CD4-positive, alpha-beta T cell treated with Interleukin-12 subunit alpha and Interleukin-12 subunit beta, for 1 hour (primary cell): ENCODE measurements around the gene HEMGN.
"Not testable (repeated sequence)": the region's sequence is repeated elsewhere in the genome, so short reads cannot be mapped to it uniquely, and the experiment has no call there.

Experiments
- DNase-seq: peaks from one replicate; pipeline ENCODE4 v3.0.0-alpha.2; 2020

Gene HEMGN

DNA sequence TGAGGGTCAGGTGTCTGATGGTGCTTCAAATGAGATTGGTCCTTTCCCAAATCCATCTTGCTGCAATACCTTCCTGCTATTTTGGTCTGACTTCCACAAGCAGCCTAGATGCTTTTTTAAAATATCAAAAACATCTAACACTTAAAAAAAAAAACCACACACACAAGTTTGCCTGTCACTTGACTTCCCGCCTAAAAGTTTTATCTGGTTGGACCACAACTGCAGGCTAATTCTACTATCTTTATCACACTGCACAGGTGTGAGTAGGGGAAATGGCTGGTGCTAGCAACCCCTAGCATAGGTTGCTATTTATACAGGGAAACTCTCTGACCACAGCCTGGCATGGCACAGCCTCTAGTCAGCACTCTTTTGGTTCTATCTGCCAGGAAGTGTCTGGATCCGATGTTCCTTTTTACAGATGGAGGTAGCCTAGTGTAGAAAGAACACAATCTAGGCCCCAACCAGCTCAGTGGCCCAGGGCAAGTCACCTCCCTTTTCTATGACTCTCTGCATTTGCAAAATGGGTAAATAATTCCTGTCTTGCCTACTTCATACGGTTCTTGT, at the start of gene HEMGN:
Gene HEMGN, minus strand, starts transcription at position 92 of the 564 bp plus-strand sequence. Its CDS starts 36 bp downstream, at position 56.
- DNase-seq: peak; percentile 73

DNA sequence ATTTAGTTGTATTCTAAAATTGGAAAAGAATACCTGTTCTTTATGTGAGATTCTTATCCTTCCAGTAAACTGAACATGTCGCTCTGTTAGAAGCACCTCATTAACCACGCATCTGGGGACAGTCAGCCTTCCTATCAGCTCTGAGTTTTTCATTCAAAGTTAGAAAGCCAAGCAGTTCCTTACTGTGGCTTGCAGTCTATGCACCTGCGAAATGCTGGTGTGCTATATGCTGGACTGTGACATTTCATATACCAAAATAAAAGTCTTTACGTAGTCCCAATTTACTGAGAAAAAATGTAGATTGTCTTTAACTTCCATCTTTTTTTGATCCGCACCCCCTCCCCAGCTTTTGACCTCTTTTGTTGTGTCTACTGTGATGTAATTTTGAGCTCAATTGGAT, 49.5 kb upstream of the HEMGN start:
- DNase-seq: no peak

DNA sequence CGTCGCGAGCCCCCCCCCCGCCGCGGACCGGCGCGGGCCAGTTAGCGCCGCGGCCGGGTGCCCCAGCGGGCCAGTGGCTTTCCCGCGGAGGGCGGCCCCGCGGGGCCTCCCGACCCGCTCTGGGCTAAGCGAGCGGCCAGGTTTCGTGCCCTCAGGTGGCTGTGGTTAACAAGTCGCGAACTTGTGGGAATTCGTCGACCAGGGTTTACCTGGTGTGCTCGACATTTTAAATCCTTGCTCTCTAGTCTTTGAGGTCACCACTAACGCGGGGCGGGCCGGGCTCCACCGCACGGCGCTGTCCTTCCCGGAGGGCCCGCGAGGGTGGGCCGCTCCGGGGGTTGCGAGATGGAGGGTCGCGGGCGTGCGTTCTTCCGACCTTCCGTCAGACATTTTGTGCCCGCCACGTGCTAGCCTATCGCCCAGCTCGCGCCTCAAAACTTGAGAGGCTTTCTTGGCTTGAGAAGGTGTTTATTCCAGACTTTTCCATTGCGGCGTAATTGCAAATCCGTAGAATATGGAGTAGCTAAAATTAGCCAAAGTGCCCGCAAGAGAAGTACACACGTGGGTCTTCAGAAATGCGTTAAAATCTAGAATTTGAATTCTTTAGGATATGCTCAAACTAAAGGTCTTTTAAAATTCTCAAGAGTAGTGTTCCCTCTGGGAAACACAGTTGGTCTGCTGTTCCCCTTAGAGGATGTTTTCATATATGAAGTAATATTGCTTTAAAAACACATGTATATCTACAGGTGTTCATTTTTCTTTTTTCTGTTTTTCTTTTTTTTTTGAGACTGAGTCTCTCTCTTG, 47.3 kb upstream of the HEMGN start:
- DNase-seq: peak; percentile 64

- DNase-seq: peak; percentile 85
Observed at GRCh38 chr9:97984188-97985057, 46.5 kb upstream of the HEMGN start.

DNA sequence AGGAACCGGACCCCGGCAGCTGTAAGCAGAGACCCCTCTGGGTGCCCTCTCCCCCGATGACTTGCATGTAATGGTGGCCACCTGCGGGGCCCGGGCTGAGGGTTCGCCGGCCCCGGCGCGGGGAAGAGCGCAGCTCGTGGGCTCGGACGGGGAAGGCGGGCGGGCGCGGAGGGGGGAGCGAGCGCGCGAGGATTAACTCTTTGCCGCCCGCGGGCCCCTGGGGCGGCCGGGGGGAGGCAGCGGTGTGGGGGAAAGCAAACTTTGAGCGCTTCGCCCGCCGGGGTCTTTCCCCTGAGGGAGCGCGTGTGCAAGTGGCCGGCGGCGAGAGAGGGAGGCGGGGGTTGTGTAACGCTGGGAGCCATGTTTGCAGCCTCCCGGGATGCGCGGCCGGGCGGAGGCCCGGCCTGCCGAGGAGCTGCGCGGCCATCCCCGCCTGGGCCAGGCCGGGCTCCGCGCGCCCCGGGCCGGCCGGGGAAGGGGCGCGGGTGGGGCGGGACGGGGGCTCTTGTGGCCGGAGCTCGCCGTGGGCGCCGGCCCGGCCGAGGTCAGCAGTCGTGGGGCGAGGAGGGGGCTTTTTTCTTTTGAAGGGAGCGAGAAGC, 45.7 kb upstream of the HEMGN start:
- peak; percentile 71 for DNase-seq

DNA sequence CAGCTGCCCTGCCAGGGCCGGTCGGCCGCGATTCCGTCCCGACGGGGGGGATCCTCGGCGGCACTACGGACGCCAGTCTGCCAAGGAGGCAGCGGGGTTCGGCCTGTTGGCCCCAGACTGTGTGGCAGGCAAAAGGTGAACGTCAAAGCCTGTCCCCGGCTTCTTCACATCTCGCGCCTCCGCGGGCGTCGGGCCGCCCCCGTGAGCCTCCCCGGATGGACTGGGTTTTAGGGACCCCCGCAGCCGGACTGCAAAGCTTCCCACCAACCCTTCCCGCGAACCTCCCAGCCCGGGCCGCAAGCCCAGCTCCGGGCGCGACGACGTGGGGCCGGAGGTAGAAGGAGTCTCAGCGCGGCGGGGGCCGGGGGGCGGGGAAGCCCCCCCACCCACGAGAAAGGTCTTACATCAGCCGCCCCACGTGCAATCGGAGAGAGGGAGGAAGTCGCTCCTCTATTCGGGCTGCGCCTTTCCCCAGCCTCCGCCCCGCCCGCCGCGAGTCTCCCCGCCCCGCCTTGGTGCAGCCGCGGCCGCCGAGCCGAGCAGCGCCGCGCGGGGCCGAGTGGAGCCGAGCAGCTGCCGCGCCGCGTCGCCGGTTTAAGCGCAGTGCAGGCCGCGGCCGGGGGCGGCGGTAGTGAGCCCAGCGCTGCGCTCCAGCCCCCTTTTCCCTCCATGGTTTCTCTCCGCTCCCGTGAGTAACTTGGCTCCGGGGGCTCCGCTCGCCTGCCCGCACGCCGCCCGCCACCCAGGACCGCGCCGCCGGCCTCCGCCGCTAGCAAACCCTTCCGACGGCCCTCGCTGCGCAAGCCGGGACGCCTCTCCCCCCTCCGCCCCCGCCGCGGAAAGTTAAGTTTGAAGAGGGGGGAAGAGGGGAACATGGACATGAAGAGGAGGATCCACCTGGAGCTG, 45.0 kb upstream of the HEMGN start, which contains the start of gene ANP32B:
Gene ANP32B, plus strand, starts transcription at position 659 of the 906 bp plus-strand sequence. Its CDS starts 215 bp downstream, at position 874.
- DNase-seq: peak; percentile 96

DNA sequence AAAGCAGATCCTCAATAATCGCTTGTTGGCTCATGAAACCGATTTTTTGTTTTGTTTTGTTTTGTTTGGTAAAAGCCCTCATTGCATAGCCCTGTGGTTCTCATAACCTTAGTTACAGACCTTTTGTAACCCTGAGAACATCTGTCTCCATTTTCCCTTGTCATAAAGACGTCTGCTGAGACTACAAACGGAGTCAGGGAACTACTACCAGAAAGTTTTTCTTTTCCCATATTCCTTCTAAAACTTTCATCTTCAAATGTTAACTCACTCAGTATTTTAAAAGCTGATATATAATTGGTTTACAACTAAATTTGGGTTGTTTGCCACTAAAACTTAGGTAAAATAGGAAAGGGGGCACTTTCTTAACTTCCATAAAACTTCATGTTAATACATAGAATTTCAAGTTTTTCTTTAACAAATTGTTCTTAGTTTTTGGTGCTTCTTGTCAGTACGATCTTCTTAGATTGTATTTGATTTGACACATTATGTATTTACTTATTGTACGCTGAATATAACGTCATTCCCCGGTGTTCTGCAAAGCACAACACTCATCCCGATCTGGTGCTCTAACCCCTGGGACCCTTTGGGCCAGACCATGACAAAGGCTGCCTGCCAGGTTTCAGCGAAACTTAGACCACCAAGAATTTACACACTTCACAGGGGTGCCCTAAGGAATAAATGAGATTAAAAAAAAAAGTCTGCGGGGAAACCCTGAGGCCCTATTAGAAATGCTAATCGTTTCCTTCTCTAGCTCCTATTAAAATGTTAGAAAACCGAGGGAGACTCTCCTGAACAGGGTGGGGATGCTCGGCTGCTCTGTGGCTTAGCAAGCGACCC, 44.1 kb upstream of the HEMGN start:
- no peak for DNase-seq

- no peak for DNase-seq
Observed at GRCh38 chr9:97980918-97981845, 43.2 kb upstream of the HEMGN start.

DNA sequence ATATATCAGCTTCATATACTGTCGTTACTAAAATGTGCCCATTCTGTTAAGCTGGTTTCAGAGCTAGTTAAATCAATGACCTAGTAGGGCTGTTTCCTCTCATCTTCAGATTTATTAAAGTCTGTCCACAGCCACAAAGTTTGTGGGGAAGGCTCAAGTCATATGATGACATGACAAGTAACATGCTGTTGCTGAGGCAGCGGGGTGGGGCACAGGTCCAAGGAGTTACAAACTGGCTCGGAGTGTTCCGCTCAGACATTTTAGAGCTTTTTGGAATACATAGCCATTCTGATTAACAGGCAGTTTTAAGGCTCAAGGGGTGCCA, 42.5 kb upstream of the HEMGN start:
- DNase-seq: no peak

- no peak for DNase-seq
Observed at GRCh38 chr9:97979788-97980478, 42.0 kb upstream of the HEMGN start.

GRCh38 chr9:97978371-97979130, 40.6 kb upstream of the HEMGN start:
- no peak for DNase-seq

GRCh38 chr9:97976633-97977032, 38.7 kb upstream of the HEMGN start:
- DNase-seq: not testable (repeated sequence)

DNA sequence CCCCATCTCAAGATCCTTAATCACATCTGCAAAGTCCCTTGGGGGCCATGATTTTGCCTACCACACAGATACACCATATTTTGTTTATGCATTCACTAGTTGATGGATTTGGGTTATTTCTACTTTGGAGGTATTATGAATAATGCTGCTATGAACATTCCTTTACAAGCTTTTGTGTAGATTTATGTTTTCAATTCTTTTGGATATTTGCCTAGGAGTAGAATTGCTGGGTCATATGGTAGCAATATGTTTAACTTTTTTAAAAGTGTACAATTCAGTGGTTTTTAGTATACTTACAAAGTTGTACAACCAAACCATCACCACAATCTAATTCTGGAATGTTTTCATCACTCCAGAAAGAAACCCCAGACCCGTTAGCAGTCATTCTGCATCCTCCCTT, 37.4 kb upstream of the HEMGN start:
- no peak for DNase-seq

DNA sequence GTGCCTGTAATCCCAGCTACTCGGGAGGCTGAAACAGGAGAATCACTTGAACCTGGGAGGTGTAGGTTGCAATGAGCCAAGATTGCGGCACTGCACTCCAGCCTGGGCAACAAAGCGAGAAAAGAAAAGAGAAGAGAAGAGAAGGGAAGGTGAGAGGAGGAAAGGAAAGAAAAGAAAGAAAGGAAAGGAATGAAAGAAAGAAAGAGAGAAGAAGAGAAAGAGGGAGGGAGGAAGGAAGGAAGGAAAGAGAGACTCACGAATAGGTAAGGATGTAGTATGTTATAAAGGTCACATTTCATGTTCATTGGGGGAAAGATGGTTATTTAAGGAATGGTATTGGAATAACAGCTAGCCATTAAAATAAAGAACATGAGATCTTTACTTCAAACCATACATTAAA, 34.8 kb upstream of the HEMGN start:
- DNase-seq: no peak

DNA sequence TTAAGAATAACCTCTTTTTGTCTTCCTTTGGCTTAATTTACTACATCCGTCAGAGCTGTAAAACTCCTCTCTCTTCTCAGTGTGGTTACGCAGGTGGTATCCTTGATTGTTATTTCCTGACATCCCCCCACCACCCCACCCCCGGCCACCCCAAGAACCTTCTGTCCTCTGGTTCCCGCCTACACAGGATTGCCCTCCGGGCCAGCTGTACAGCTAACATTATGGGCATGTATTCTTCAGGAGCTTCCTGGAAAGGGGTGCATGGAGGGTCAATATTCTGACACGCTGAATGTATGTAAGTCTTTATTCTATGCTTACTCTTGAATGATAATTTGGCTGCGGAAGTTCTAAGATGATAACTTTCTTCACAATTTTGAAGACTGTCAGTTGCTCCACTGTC, 32.2 kb upstream of the HEMGN start:
- no peak for DNase-seq

- DNase-seq: no peak
Observed at GRCh38 chr9:97969014-97969413, 31.0 kb upstream of the HEMGN start.

- no peak for DNase-seq
Observed at GRCh38 chr9:97966493-97966892, 28.5 kb upstream of the HEMGN start.

DNA sequence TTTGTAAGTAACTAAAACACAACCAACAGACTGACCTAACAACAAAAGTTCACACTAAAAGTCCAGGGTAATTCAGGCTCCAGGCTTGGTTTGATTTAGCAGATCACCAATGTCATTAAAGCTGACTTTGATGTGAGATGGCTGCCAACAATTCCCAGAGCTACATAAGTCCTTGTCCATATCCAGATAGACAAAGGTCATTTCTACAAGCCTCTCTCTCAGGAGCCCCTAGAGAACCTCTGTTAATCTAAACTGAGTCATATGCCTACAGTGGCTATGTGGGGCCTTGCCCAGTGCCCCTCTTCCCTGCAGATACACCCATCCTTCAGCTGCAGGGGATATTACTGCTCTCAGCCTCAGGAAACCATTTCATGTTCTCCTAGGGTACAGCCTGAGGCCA, 26.9 kb upstream of the HEMGN start:
- DNase-seq: no peak

DNA sequence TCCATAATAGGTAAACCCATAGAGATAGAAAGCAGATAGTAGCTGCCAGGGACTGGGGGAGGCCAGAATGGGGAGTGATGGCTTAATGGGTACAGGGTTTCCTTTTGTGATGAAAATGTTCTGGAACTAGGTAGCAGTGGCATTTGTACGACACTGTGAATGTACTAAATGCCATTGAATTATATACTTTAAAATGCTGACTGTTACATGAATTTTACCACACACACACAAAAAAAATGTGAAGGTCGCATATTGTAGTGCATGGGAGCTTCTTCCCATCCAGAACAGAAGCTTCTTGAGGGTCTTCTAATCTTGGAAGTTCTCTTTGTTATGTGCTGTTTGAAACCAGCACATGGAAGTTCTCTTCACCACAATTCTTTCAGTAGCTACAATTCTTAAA, 25.3 kb upstream of the HEMGN start:
- no peak for DNase-seq
